ENCODE data around the gene UFD1. TPM values are rescaled to one million over a fixed set of nuclear protein-coding genes. Genes with fewer than 3 reads are reported as not detected.

The UFD1 gene
- total and polyA plus RNA-seq, 2 donors = 47.8 to 130 TPM

DNA sequence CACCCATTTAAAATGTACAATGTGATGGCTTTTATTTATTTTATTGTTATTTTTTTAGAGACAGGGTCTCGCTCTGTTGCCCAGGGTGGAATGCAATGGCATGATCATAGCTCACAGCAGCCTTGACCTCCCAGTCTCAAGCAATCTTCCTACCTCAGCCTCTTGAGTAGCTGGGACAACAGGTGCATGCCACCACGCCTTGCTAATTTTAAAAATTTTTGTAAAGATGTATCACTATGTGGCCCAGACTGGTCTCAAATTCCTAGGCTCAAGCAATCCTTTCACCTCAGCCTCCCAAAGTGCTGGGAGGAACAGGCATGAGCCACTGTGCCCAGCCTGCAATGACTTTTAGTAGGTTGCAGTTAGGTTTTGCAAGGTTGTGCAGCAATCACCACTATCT lies 30.9 kb upstream of the UFD1 start:
- Histone ChIP-seq H3K4me3 (ENCODE audit: low read length in 2 of 2) (no peak overlapping the region), H3K9me3 (ENCODE audit: control insufficient read depth in 2 of 2, insufficient read depth in 1 of 2, low read length in 1 of 2) (no peaks in the 10 kb centered on the region), H3K27ac (ENCODE audit: low read depth in 1 of 2, low read length in 1 of 2) (no peak overlapping the region), H3K27me3 (ENCODE audit: control insufficient read depth in 2 of 2, insufficient read depth in 1 of 2, low read length in 1 of 2) (no peaks in the 10 kb centered on the region), H3K4me1 (ENCODE audit: control insufficient read depth in 2 of 2, insufficient read depth in 2 of 2, low read length in 2 of 2) (peaks cover 3 to 10% of the 10 kb centered on the region in 2 donors), H3K36me3 (ENCODE audit: control insufficient read depth in 2 of 2, insufficient read depth in 2 of 2, low read length in 1 of 2) (peaks cover 28 to 44% of the 10 kb centered on the region in 2 donors)
- WGBS = 97% methylated on average over 2 of the region's 2 CpGs
- no peak for DNase-seq (ENCODE audit: low read depth in 6 of 9, low spot score in 9 of 9)

DNA sequence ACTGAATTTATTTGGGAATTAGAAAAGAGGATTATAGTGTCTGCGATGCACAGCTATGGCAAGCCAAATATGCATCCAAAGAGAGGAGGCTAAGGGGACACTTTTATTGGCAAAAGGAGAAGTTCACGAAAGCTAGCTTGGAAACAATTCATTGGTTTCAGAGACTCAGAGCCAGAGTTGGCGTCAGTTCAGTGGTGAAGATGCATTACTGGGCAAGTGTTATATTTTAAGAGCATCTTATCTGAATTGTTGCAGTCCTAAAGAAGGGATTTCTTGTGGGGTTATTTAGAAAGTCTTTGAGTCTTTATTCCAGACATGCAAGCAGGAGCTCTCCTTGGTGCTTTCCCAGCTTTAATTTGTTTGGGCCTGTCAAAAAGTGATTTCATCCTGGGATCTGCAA lies 30.2 kb upstream of the UFD1 start:
- 96% methylated on average over 3 of the region's 3 CpGs for WGBS
- no peak for DNase-seq (ENCODE audit: low read depth in 6 of 9, low spot score in 9 of 9)

GRCh38 chr22:19508024-19508776 lies 29.2 kb upstream of the UFD1 start:
- 98% methylated on average over 10 of the region's 10 CpGs for WGBS
- no peak overlapping the region for H3K4me3 ChIP-seq (ENCODE audit: low read length in 2 of 2)

More for the DNA sequence above, 30.2 kb upstream of the UFD1 start:
- Histone ChIP-seq H3K9me3 (ENCODE audit: control insufficient read depth in 2 of 2, insufficient read depth in 1 of 2, low read length in 1 of 2) (no peaks in the 10 kb centered on the region), H3K27ac (ENCODE audit: low read depth in 1 of 2, low read length in 1 of 2) (no peak overlapping the region), H3K4me3 (ENCODE audit: low read length in 2 of 2) (no peak overlapping the region), H3K27me3 (ENCODE audit: control insufficient read depth in 2 of 2, insufficient read depth in 1 of 2, low read length in 1 of 2) (no peaks in the 10 kb centered on the region), H3K36me3 (ENCODE audit: control insufficient read depth in 2 of 2, insufficient read depth in 2 of 2, low read length in 1 of 2) (peaks cover 28 to 37% of the 10 kb centered on the region in 2 donors), H3K4me1 (ENCODE audit: control insufficient read depth in 2 of 2, insufficient read depth in 2 of 2, low read length in 2 of 2) (peaks cover 3 to 11% of the 10 kb centered on the region in 2 donors)

GRCh38 chr22:19507534-19507861 lies 28.5 kb upstream of the UFD1 start:
- DNase-seq (ENCODE audit: low read depth in 6 of 9, low spot score in 9 of 9) = no peak
- no peak overlapping the region for H3K4me3 ChIP-seq (ENCODE audit: low read length in 2 of 2)
- peaks cover 3 to 11% of the 10 kb centered on the region in 2 donors for H3K4me1 ChIP-seq (ENCODE audit: control insufficient read depth in 2 of 2, insufficient read depth in 2 of 2, low read length in 2 of 2)
- no peaks in the 10 kb centered on the region for H3K27me3 ChIP-seq (ENCODE audit: control insufficient read depth in 2 of 2, insufficient read depth in 1 of 2, low read length in 1 of 2)
- no peaks in the 10 kb centered on the region for H3K9me3 ChIP-seq (ENCODE audit: control insufficient read depth in 2 of 2, insufficient read depth in 1 of 2, low read length in 1 of 2)
- WGBS = 97% methylated on average over 4 of the region's 4 CpGs
- H3K36me3 ChIP-seq (ENCODE audit: control insufficient read depth in 2 of 2, insufficient read depth in 2 of 2, low read length in 1 of 2) = peaks cover 28 to 36% of the 10 kb centered on the region in 2 donors
- H3K27ac ChIP-seq (ENCODE audit: low read depth in 1 of 2, low read length in 1 of 2) = no peak overlapping the region

More at GRCh38 chr22:19508024-19508776, 29.2 kb upstream of the UFD1 start:
- H3K9me3 ChIP-seq (ENCODE audit: control insufficient read depth in 2 of 2, insufficient read depth in 1 of 2, low read length in 1 of 2) = no peaks in the 10 kb centered on the region
- H3K36me3 ChIP-seq (ENCODE audit: control insufficient read depth in 2 of 2, insufficient read depth in 2 of 2, low read length in 1 of 2) = peaks cover 28 to 40% of the 10 kb centered on the region in 2 donors
- H3K27ac ChIP-seq (ENCODE audit: low read depth in 1 of 2, low read length in 1 of 2) = no peak overlapping the region
- H3K27me3 ChIP-seq (ENCODE audit: control insufficient read depth in 2 of 2, insufficient read depth in 1 of 2, low read length in 1 of 2) = no peaks in the 10 kb centered on the region
- DNase-seq (ENCODE audit: low read depth in 6 of 9, low spot score in 9 of 9) = no peak
- H3K4me1 ChIP-seq (ENCODE audit: control insufficient read depth in 2 of 2, insufficient read depth in 2 of 2, low read length in 2 of 2) = peaks cover 3 to 11% of the 10 kb centered on the region in 2 donors

DNA sequence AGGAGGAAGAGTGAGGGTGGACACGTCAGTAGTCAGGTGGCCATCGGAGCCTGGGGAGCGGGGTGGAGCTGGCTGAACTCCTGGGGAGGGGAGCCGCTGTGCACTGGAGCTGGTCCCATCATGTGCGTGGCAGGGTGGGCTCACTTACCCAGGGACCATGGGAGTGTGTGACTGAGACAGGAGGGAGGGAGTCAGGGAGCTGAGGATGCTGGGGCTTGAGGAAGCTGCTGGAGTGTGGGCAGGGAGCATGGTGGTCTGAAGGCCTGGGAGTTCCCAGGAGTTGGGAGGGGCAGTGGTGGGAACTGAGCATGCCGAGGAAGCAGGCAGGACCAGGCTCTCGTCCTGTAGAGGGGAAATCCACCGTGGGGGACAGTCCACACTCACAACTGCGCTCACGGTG lies 27.2 kb upstream of the UFD1 start:
- no peak overlapping the region for H3K27ac ChIP-seq (ENCODE audit: low read depth in 1 of 2, low read length in 1 of 2)
- peaks cover 28 to 31% of the 10 kb centered on the region in 2 donors for H3K36me3 ChIP-seq (ENCODE audit: control insufficient read depth in 2 of 2, insufficient read depth in 2 of 2, low read length in 1 of 2)
- H3K4me1 ChIP-seq (ENCODE audit: control insufficient read depth in 2 of 2, insufficient read depth in 2 of 2, low read length in 2 of 2) = peaks cover 3 to 11% of the 10 kb centered on the region in 2 donors
- DNase-seq (ENCODE audit: low read depth in 6 of 9, low spot score in 9 of 9) = no peak
- WGBS = 97% methylated on average over 10 of the region's 10 CpGs
- H3K4me3 ChIP-seq (ENCODE audit: low read length in 2 of 2) = no peak overlapping the region
- H3K9me3 ChIP-seq (ENCODE audit: control insufficient read depth in 2 of 2, insufficient read depth in 1 of 2, low read length in 1 of 2) = no peaks in the 10 kb centered on the region
- H3K27me3 ChIP-seq (ENCODE audit: control insufficient read depth in 2 of 2, insufficient read depth in 1 of 2, low read length in 1 of 2) = no peaks in the 10 kb centered on the region

DNA sequence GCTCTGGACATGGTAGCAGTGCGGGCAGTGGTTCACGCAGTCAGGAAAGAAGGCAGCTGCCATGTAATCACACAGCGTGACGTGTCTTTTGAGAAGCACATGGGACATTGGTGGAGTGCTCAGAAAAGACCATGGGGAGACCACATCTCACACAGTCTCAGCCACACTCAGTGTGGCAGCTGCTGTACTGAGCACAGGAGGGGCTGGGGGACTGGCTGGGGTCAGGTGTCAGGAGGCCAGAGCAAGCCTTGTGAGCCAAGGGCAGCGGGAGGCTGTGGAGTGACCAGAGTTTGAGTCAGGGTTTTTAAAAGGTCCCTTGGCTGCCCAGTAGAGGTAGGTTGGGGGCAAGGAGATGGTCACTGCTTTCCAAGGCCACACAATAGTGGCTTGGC lies 26.7 kb upstream of the UFD1 start:
- Histone ChIP-seq H3K4me1 (ENCODE audit: control insufficient read depth in 2 of 2, insufficient read depth in 2 of 2, low read length in 2 of 2) (peaks cover 3 to 11% of the 10 kb centered on the region in 2 donors), H3K9me3 (ENCODE audit: control insufficient read depth in 2 of 2, insufficient read depth in 1 of 2, low read length in 1 of 2) (no peaks in the 10 kb centered on the region), H3K27me3 (ENCODE audit: control insufficient read depth in 2 of 2, insufficient read depth in 1 of 2, low read length in 1 of 2) (no peaks in the 10 kb centered on the region), H3K4me3 (ENCODE audit: low read length in 2 of 2) (no peak overlapping the region), H3K36me3 (ENCODE audit: control insufficient read depth in 2 of 2, insufficient read depth in 2 of 2, low read length in 1 of 2) (peaks cover 28 to 31% of the 10 kb centered on the region in 2 donors), H3K27ac (ENCODE audit: low read depth in 1 of 2, low read length in 1 of 2) (no peak overlapping the region)
- 59% methylated on average over 5 of the region's 5 CpGs for WGBS
- DNase-seq (ENCODE audit: low read depth in 6 of 9, low spot score in 9 of 9) = no peak

- Histone ChIP-seq H3K4me3 (ENCODE audit: low read length in 2 of 2) (no peak overlapping the region), H3K27me3 (ENCODE audit: control insufficient read depth in 2 of 2, insufficient read depth in 1 of 2, low read length in 1 of 2) (no peaks in the 10 kb centered on the region), H3K9me3 (ENCODE audit: control insufficient read depth in 2 of 2, insufficient read depth in 1 of 2, low read length in 1 of 2) (no peaks in the 10 kb centered on the region), H3K4me1 (ENCODE audit: control insufficient read depth in 2 of 2, insufficient read depth in 2 of 2, low read length in 2 of 2) (peaks cover 3 to 11% of the 10 kb centered on the region in 2 donors), H3K27ac (ENCODE audit: low read depth in 1 of 2, low read length in 1 of 2) (no peak overlapping the region), H3K36me3 (ENCODE audit: control insufficient read depth in 2 of 2, insufficient read depth in 2 of 2, low read length in 1 of 2) (peaks cover 25 to 32% of the 10 kb centered on the region in 2 donors)
- DNase-seq (ENCODE audit: low read depth in 6 of 9, low spot score in 9 of 9) = peak in 2 of 9 donors; percentile 8 to 26
- 56% methylated on average over 18 of the region's 18 CpGs for WGBS
Measured at GRCh38 chr22:19504900-19505734, 26.1 kb upstream of the UFD1 start.

- Histone ChIP-seq H3K27me3 (ENCODE audit: control insufficient read depth in 2 of 2, insufficient read depth in 1 of 2, low read length in 1 of 2) (no peaks in the 10 kb centered on the region), H3K4me1 (ENCODE audit: control insufficient read depth in 2 of 2, insufficient read depth in 2 of 2, low read length in 2 of 2) (peaks cover 3 to 11% of the 10 kb centered on the region in 2 donors), H3K27ac (ENCODE audit: low read depth in 1 of 2, low read length in 1 of 2) (no peak overlapping the region), H3K4me3 (ENCODE audit: low read length in 2 of 2) (no peak overlapping the region), H3K9me3 (ENCODE audit: control insufficient read depth in 2 of 2, insufficient read depth in 1 of 2, low read length in 1 of 2) (no peaks in the 10 kb centered on the region), H3K36me3 (ENCODE audit: control insufficient read depth in 2 of 2, insufficient read depth in 2 of 2, low read length in 1 of 2) (peaks cover 33% of the 10 kb centered on the region in 2 donors)
- DNase-seq (ENCODE audit: low read depth in 6 of 9, low spot score in 9 of 9) = no peak
- 98% methylated on average over 9 of the region's 9 CpGs for WGBS
Measured at GRCh38 chr22:19503869-19504268, 24.9 kb upstream of the UFD1 start.

DNA sequence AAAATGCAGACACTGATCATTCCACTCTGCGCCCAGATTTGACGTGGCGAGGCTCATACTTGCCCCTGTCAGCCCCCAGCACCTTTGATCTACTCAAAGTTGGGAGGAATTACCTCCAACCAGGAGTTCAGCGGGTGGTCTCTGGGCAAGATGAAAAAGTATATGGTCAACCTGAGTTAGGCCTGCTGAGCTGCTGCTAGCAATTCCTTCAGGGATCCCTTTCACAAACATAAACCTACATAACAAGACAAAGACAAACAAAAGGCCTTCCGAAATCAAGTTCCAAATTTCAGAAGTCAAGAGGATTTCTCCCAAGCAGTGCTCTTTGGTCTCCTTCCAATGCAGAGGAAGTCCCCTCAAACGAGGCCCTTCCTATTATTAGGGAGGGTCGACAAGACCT lies 24.4 kb upstream of the UFD1 start:
- H3K27me3 ChIP-seq (ENCODE audit: control insufficient read depth in 2 of 2, insufficient read depth in 1 of 2, low read length in 1 of 2) = no peaks in the 10 kb centered on the region
- peaks cover 32 to 33% of the 10 kb centered on the region in 2 donors for H3K36me3 ChIP-seq (ENCODE audit: control insufficient read depth in 2 of 2, insufficient read depth in 2 of 2, low read length in 1 of 2)
- no peak overlapping the region for H3K4me3 ChIP-seq (ENCODE audit: low read length in 2 of 2)
- no peak overlapping the region for H3K27ac ChIP-seq (ENCODE audit: low read depth in 1 of 2, low read length in 1 of 2)
- H3K4me1 ChIP-seq (ENCODE audit: control insufficient read depth in 2 of 2, insufficient read depth in 2 of 2, low read length in 2 of 2) = peaks cover 3 to 11% of the 10 kb centered on the region in 2 donors
- WGBS = 87% methylated on average over 7 of the region's 7 CpGs
- H3K9me3 ChIP-seq (ENCODE audit: control insufficient read depth in 2 of 2, insufficient read depth in 1 of 2, low read length in 1 of 2) = no peaks in the 10 kb centered on the region
- no peak for DNase-seq (ENCODE audit: low read depth in 6 of 9, low spot score in 9 of 9)

All from thymus (tissue), 11 donors.